Smooth muscle cell (in vitro differentiated cells): Measurements from ENCODE around the gene SLC25A1. TPM values are rescaled to one million over a fixed set of nuclear protein-coding genes. Genes with fewer than 3 reads are reported as not detected.

Experiments
- DNase-seq: peaks from one replicate; lab custom pipeline; 2025; ENCODE audit not compliant: unreplicated experiment; lab: John Stamatoyannopoulos, UW
- H2AFZ ChIP-seq: fragments of 200-600 bp; sonication (generic); 2 replicates; pipeline ENCODE4 v1.6.0; 2016; ENCODE audit warnings: antibody characterized with exemption, low read depth, mild to moderate bottlenecking
- H3F3A ChIP-seq: fragments of 200-600 bp; sonication (generic); 2 replicates; pipeline ENCODE4 v1.6.0; 2017; ENCODE audit warnings: antibody characterized with exemption, low read depth
- H3K27ac ChIP-seq: fragments of 200-600 bp; sonication (generic); 2 replicates; pipeline ENCODE4 v1.5.1; 2016; ENCODE audit warnings: low read depth, mild to moderate bottlenecking
- H3K27me3 ChIP-seq: fragments of 200-600 bp; sonication (generic); 2 replicates; pipeline ENCODE4 v1.6.1; 2016; ENCODE audit warnings: low read depth, mild to moderate bottlenecking
- H3K36me3 ChIP-seq: fragments of 200-600 bp; sonication (generic); 2 replicates; pipeline ENCODE4 v1.5.1; 2016; ENCODE audit warnings: low read depth
- H3K4me1 ChIP-seq: fragments of 200-600 bp; sonication (generic); 2 replicates; pipeline ENCODE4 v1.5.1; 2016; ENCODE audit warnings: low read depth
- H3K4me2 ChIP-seq: fragments of 200-600 bp; sonication (generic); 2 replicates; pipeline ENCODE4 v1.6.0; 2016; ENCODE audit warnings: mild to moderate bottlenecking
- H3K4me3 ChIP-seq: fragments of 200-600 bp; sonication (generic); 2 replicates; pipeline ENCODE4 v1.5.1; 2016; ENCODE audit warnings: mild to moderate bottlenecking
- H3K79me2 ChIP-seq: fragments of 200-600 bp; sonication (generic); 2 replicates; pipeline ENCODE4 v1.6.0; 2016; ENCODE audit warnings: low read depth, mild to moderate bottlenecking
- H3K9ac ChIP-seq: fragments of 200-600 bp; sonication (generic); 2 replicates; pipeline ENCODE4 v1.6.0; 2016; ENCODE audit warnings: low read depth
- H3K9me3 ChIP-seq: fragments of 200-600 bp; sonication (generic); replicated peaks from 2 replicates; pipeline ENCODE4 v1.5.1; 2016; ENCODE audit warnings: low read depth
- H4K20me1 ChIP-seq: fragments of 200-600 bp; sonication (generic); 2 replicates; pipeline ENCODE4 v1.6.0; 2016; ENCODE audit warnings: low read depth
- WGBS: methylation state at CpG from one replicate; pipeline ENCODE4 v1.1.7; 2016; ENCODE audit warnings: low lambda C conversion rate; 5-methylcytosine and 5-hydroxymethylcytosine counted together
- polyA plus RNA-seq: library from polyadenylated mRNA; unstranded; fragments of >200 nt; fragmentation: Nextera tagmentation; extraction: Ambion mirVana; gene quantifications from 2 replicates; pipeline ENCODE4 v1.2.1, GENCODE V29; 2016
- total RNA-seq: library from RNA; depleted of rRNA; stranded (reverse); fragments of >200 nt; gene quantifications from 2 replicates; pipeline ENCODE4 v1.2.3, GENCODE V29; 2014
- TF ChIP-seq, protein P1 (sequence below): fragments of 200-600 bp; sonication (generic); IDR thresholded peaks from 2 replicates; pipeline ENCODE4 v1.5.1; 2017; ENCODE audit warnings: borderline replicate concordance, mild to moderate bottlenecking, antibody characterized with exemption; ENCODE audit not compliant: insufficient read depth, poor library complexity, severe bottlenecking

SLC25A1 gene
- total and polyA plus RNA-seq, 2 experiments from 2014 or later = 56.5 to 204 TPM

DNA sequence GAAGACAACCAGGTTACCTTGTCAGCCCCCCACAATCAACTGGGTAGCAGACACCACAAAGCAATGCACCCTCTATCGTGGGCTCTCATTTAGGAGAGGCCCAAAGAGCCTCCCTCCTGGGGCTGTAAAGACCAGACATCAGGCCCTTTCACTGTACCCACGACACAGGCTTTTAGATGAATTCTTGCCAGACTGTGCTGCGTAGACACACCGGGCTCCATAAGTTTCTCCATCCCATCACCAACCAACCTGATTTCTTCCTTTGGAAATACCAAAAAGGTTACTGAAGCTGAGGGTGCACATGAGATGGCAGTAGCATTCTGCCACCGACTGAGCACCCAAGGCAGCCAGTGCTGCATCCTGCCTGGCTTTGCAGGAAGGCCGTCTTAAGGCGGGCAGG, 46.4 kb upstream of the SLC25A1 start:
- no peak overlapping the region for H3K4me3 ChIP-seq
- no peak overlapping the region for H3K9ac ChIP-seq
- no peak overlapping the region for H3K4me2 ChIP-seq
- no peaks in the 10 kb centered on the region for H4K20me1 ChIP-seq
- H3K9me3 ChIP-seq = no peaks in the 10 kb centered on the region
- TF ChIP-seq, protein P1, sequence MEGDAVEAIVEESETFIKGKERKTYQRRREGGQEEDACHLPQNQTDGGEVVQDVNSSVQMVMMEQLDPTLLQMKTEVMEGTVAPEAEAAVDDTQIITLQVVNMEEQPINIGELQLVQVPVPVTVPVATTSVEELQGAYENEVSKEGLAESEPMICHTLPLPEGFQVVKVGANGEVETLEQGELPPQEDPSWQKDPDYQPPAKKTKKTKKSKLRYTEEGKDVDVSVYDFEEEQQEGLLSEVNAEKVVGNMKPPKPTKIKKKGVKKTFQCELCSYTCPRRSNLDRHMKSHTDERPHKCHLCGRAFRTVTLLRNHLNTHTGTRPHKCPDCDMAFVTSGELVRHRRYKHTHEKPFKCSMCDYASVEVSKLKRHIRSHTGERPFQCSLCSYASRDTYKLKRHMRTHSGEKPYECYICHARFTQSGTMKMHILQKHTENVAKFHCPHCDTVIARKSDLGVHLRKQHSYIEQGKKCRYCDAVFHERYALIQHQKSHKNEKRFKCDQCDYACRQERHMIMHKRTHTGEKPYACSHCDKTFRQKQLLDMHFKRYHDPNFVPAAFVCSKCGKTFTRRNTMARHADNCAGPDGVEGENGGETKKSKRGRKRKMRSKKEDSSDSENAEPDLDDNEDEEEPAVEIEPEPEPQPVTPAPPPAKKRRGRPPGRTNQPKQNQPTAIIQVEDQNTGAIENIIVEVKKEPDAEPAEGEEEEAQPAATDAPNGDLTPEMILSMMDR = no peak
- H3K79me2 ChIP-seq = no peaks in the 10 kb centered on the region
- no peak overlapping the region for H2AFZ ChIP-seq
- DNase-seq = no peak
- peaks cover 6% of the 10 kb centered on the region for H3K36me3 ChIP-seq
- H3K4me1 ChIP-seq = no peaks in the 10 kb centered on the region
- WGBS = 95% methylated on average over 7 of the region's 7 CpGs
- H3K27me3 ChIP-seq = no peaks in the 10 kb centered on the region
- no peaks in the 10 kb centered on the region for H3F3A ChIP-seq
- no peak overlapping the region for H3K27ac ChIP-seq

- Histone ChIP-seq H2AFZ (no peak overlapping the region), H3K4me3 (no peak overlapping the region), H3K36me3 (peaks cover 6% of the 10 kb centered on the region), H3K27ac (no peak overlapping the region), H3K27me3 (no peaks in the 10 kb centered on the region), H3K4me1 (no peaks in the 10 kb centered on the region), H3K9me3 (no peaks in the 10 kb centered on the region), H3F3A (no peaks in the 10 kb centered on the region), H3K9ac (no peak overlapping the region), H3K79me2 (no peaks in the 10 kb centered on the region), H3K4me2 (no peak overlapping the region), H4K20me1 (no peaks in the 10 kb centered on the region)
- no peak for DNase-seq
- TF ChIP-seq, protein P1 = no peak
- WGBS = 92% methylated on average over 5 of the region's 5 CpGs
Measured at GRCh38 chr22:19224557-19224956, 46.0 kb upstream of the SLC25A1 start.

GRCh38 chr22:19223617-19224016, 45.1 kb upstream of the SLC25A1 start:
- 92% methylated on average over 6 of the region's 6 CpGs for WGBS
- H3K4me1 ChIP-seq = no peaks in the 10 kb centered on the region
- H3K27ac ChIP-seq = no peak overlapping the region
- no peaks in the 10 kb centered on the region for H3F3A ChIP-seq
- no peak overlapping the region for H3K4me2 ChIP-seq
- no peak overlapping the region for H3K4me3 ChIP-seq
- TF ChIP-seq, protein P1 = no peak
- no peaks in the 10 kb centered on the region for H4K20me1 ChIP-seq
- no peaks in the 10 kb centered on the region for H3K27me3 ChIP-seq
- no peak overlapping the region for H2AFZ ChIP-seq
- peaks cover 6% of the 10 kb centered on the region for H3K36me3 ChIP-seq
- no peak overlapping the region for H3K9ac ChIP-seq
- DNase-seq = no peak
- H3K79me2 ChIP-seq = no peaks in the 10 kb centered on the region
- H3K9me3 ChIP-seq = no peaks in the 10 kb centered on the region

DNA sequence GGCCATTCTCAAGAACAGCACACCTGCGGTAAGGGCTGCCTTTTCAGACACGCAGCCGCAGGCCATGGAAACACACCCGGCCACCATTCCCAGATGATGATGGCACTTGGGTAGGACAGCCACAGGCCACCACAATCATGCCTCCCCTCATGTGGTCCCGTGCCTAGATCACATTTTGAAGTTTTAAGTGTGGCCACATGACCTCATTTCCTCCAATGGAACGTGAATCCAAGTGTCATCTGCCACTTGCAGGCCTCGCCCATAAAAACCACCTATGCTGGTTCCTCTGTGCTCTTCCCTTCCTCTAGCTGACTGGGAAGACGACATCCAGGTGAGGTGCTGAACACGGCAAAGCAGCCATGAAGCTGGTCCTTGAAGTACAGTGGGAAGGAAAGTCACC, 44.6 kb upstream of the SLC25A1 start:
- H3K27ac ChIP-seq = no peak overlapping the region
- H3K79me2 ChIP-seq = no peaks in the 10 kb centered on the region
- H3K27me3 ChIP-seq = no peaks in the 10 kb centered on the region
- H4K20me1 ChIP-seq = no peaks in the 10 kb centered on the region
- H3F3A ChIP-seq = no peaks in the 10 kb centered on the region
- 95% methylated on average over 9 of the region's 9 CpGs for WGBS
- H3K4me1 ChIP-seq = no peaks in the 10 kb centered on the region
- no peak overlapping the region for H3K4me2 ChIP-seq
- no peak for DNase-seq
- no peaks in the 10 kb centered on the region for H3K9me3 ChIP-seq
- H3K9ac ChIP-seq = no peak overlapping the region
- no peak overlapping the region for H2AFZ ChIP-seq
- no peak overlapping the region for H3K4me3 ChIP-seq
- H3K36me3 ChIP-seq = peaks cover 6% of the 10 kb centered on the region
- TF ChIP-seq, protein P1 = no peak
